ENCODE measurements around the gene CGB7. TPM values are rescaled to one million over a fixed set of nuclear protein-coding genes. Genes with fewer than 3 reads are reported as not detected.

Gene CGB7
- total RNA-seq, 1 donor from 2014 or later = not detected

DNA sequence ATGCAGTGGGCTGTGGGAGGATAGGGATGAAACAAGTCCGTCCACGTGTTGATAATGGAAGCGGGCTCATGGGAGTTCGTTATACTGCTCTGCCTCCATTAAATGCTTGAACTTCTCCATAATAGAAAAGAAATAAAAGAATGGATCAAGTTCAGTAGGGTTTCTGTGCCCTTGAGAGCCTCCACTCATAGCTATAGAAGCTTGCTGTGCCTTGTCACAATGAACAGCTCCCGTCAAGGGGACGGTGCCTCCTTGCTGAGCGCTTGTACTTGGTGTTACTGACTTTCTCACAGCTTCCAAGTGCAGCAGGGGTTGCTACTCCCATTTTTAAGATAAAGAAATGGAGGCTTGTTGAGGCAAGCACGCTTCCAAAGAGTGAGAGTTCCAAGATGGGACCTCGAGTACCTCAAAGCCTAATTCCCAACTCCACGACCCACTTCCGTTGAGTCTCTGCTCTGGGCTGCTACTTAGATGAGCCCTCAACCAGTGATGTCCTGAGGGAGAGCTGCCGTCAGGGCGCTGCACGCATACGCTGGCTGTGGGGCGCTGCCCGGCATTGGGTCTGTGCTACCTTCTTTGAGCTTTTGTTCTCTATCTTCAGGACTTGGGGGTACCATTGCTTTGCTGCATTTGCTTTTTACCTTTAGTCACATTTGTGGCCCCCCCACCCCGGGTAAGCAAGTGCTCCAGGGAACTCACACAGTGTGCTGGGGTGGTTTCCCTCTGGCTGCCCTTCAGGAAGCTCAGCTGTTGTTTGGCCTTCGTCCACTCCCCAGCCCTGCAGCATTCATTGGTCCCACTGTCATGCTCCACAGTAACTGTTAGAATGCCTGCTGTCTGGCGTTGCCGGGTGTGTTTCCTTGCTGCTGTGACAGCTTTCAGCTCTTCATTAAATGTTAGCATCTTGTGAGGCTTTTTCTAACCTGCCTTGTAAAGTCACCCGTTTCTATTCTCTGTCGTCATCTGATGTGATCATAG is 37.2 kb upstream of the CGB7 start:
- no peak for DNase-seq
- Mint-ChIP-seq H3K36me3 (ENCODE audit: unreplicated experiment) (peaks cover 3% of the 10 kb centered on the region), H3K4me1 (ENCODE audit: low read depth, unreplicated experiment) (peaks cover 15% of the 10 kb centered on the region), H3K9me3 (ENCODE audit: unreplicated experiment) (peaks cover 8% of the 10 kb centered on the region), H3K27ac (ENCODE audit: unreplicated experiment) (peak overlapping the region; percentile 40), H3K27me3 (ENCODE audit: unreplicated experiment) (peaks cover 5% of the 10 kb centered on the region), H3K4me3 (ENCODE audit: unreplicated experiment) (peak overlapping the region; percentile 25)
- TF ChIP-seq, protein P1, sequence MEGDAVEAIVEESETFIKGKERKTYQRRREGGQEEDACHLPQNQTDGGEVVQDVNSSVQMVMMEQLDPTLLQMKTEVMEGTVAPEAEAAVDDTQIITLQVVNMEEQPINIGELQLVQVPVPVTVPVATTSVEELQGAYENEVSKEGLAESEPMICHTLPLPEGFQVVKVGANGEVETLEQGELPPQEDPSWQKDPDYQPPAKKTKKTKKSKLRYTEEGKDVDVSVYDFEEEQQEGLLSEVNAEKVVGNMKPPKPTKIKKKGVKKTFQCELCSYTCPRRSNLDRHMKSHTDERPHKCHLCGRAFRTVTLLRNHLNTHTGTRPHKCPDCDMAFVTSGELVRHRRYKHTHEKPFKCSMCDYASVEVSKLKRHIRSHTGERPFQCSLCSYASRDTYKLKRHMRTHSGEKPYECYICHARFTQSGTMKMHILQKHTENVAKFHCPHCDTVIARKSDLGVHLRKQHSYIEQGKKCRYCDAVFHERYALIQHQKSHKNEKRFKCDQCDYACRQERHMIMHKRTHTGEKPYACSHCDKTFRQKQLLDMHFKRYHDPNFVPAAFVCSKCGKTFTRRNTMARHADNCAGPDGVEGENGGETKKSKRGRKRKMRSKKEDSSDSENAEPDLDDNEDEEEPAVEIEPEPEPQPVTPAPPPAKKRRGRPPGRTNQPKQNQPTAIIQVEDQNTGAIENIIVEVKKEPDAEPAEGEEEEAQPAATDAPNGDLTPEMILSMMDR (IDR thresholded peaks at IDR 0.05; ENCODE audit: partially characterized antibody, unreplicated experiment) = no peak

DNA sequence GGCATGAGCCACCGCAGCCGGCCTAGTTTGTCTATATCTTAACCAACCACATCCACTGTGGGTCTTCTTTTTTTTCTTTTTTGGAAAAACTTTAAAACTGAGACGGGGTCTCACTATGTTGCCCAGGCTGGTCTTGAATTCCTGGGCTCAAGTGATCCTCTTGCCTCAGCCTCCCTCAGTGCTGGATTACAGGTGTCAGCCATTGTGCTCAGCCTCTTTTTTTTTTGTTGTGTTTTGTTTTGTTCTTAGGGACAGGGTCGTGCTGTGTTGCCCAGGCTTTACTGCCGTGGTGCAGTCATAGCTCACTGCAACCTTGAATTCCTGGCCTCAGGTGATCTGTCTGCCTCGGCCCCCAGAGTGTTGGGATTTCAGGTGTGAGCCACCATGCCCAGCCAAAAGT is 35.1 kb upstream of the CGB7 start:
- peaks cover 3% of the 10 kb centered on the region for H3K36me3 Mint-ChIP-seq (ENCODE audit: unreplicated experiment)
- TF ChIP-seq, protein P1 (IDR thresholded peaks at IDR 0.05; ENCODE audit: partially characterized antibody, unreplicated experiment) = no peak
- H3K9me3 Mint-ChIP-seq (ENCODE audit: unreplicated experiment) = peaks cover 4% of the 10 kb centered on the region
- no peak overlapping the region for H3K4me3 Mint-ChIP-seq (ENCODE audit: unreplicated experiment)
- H3K27ac Mint-ChIP-seq (ENCODE audit: unreplicated experiment) = no peak overlapping the region
- no peak for DNase-seq
- H3K4me1 Mint-ChIP-seq (ENCODE audit: low read depth, unreplicated experiment) = peaks cover 4% of the 10 kb centered on the region
- peaks cover 4% of the 10 kb centered on the region for H3K27me3 Mint-ChIP-seq (ENCODE audit: unreplicated experiment)

DNA sequence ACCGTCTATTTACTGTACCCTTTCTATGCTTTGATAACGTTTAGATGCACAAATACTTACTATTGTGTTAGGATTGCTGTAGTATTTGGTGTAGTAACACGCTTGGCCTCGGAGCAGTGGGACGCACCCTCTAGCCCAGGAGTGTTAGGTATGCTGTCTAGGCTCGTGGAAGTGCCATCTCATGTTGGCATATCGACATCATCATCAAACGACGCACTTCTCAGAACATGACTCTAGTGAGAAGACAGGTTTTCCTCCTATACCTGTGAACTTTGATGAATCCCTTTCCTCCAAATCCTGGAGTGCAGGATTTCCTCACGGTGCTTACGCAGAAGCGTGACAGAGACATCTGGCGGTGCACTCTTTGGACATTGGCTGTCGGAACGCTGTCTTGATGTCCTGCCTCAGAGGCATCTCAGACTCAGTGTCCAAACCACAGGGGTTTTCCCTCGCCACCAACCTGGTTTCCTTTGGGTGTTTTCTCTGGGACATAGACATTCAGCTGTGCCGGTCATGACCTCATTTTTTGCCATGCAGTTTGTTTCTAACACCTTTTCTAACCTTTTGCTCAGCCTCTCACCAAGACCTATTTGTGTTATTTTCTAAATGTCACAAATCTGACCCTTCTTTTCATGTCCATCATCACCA is 34.0 kb upstream of the CGB7 start:
- no peak for DNase-seq
- H3K4me3 Mint-ChIP-seq (ENCODE audit: unreplicated experiment) = no peak overlapping the region
- H3K4me1 Mint-ChIP-seq (ENCODE audit: low read depth, unreplicated experiment) = peaks cover 9% of the 10 kb centered on the region
- peaks cover 9% of the 10 kb centered on the region for H3K9me3 Mint-ChIP-seq (ENCODE audit: unreplicated experiment)
- peaks cover 4% of the 10 kb centered on the region for H3K27me3 Mint-ChIP-seq (ENCODE audit: unreplicated experiment)
- H3K27ac Mint-ChIP-seq (ENCODE audit: unreplicated experiment) = no peak overlapping the region
- peaks cover 3% of the 10 kb centered on the region for H3K36me3 Mint-ChIP-seq (ENCODE audit: unreplicated experiment)
- TF ChIP-seq, protein P1 (IDR thresholded peaks at IDR 0.05; ENCODE audit: partially characterized antibody, unreplicated experiment) = no peak

DNA sequence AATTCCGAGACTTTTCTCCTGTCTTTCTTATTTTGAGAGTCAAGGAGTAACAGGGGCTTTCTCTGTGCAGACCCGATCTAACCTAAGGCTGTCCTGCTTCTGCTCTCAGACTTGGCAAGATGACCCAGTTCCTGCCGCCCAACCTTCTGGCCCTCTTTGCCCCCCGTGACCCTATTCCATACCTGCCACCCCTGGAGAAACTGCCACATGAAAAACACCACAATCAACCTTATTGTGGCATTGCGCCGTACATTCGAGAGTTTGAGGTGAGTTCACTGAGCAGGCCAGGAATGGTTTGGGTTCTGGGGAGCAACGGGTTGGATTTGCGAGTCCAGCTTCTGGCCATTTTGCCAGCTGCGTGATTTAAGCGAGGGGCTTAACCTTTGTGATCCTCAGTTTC is 28.7 kb upstream of the CGB7 start:
- Mint-ChIP-seq H3K9me3 (ENCODE audit: unreplicated experiment) (peaks cover 13% of the 10 kb centered on the region), H3K27me3 (ENCODE audit: unreplicated experiment) (peaks cover 10% of the 10 kb centered on the region), H3K4me3 (ENCODE audit: unreplicated experiment) (peak overlapping the region; percentile 99), H3K4me1 (ENCODE audit: low read depth, unreplicated experiment) (peaks cover 9% of the 10 kb centered on the region), H3K36me3 (ENCODE audit: unreplicated experiment) (peaks cover under 1% of the 10 kb centered on the region), H3K27ac (ENCODE audit: unreplicated experiment) (peak overlapping the region; percentile 89)
- TF ChIP-seq, protein P1 (IDR thresholded peaks at IDR 0.05; ENCODE audit: partially characterized antibody, unreplicated experiment) = no peak
- DNase-seq = no peak

Data from glutamatergic neuron (in vitro differentiated cells).